Activated CD4-positive, alpha-beta memory T cell treated with anti-CD3 and anti-CD28 coated beads, Interleukin-2, amount 10 ng/mL, durations not matched to agents 7 days and 5 days (primary cell): ENCODE measurements around the gene ITGB2. TPM values are rescaled to one million over a fixed set of nuclear protein-coding genes. Genes with fewer than 3 reads are reported as not detected.

Experiments used
- CTCF ChIA-PET: fragments of 350-600 bp; sonication (Branson Sonifier 250); formaldehyde crosslinking; loops from one replicate; lab custom pipeline; 2021; ENCODE audit warnings: antibody characterized with exemption, inconsistent platforms; lab: Charles Lee
- POLR2A ChIA-PET: fragments of 350-600 bp; sonication (Branson Sonifier 250); formaldehyde crosslinking; loops from one replicate; lab custom pipeline; 2021; ENCODE audit warnings: antibody characterized with exemption; lab: Charles Lee
- DNase-seq: peaks from one replicate; pipeline ENCODE4 v3.0.0-alpha.2; 2020
- H3K27ac Mint-ChIP-seq: one replicate; pipeline ENCODE4 v1.8.0; 2021; ENCODE audit warnings: mild to moderate bottlenecking, mixed read lengths
- H3K27me3 Mint-ChIP-seq: one replicate; pipeline ENCODE4 v1.8.0; 2021; ENCODE audit warnings: mixed read lengths
- H3K36me3 Mint-ChIP-seq: one replicate; pipeline ENCODE4 v1.8.0; 2021; ENCODE audit warnings: low read depth, mixed read lengths
- H3K4me1 Mint-ChIP-seq: one replicate; pipeline ENCODE4 v1.8.0; 2021; ENCODE audit warnings: mixed read lengths
- H3K4me3 Mint-ChIP-seq: one replicate; pipeline ENCODE4 v1.8.0; 2021; ENCODE audit warnings: mild to moderate bottlenecking, mixed read lengths
- H3K9me3 Mint-ChIP-seq: one replicate; pipeline ENCODE4 v1.8.0; 2021; ENCODE audit warnings: mixed read lengths
- total RNA-seq, 2 experiments: library from RNA; stranded (reverse); gene quantifications; one replicate each; pipeline ENCODE4 v1.2.3, GENCODE V29; 2021

Gene ITGB2
- total RNA-seq, 2 experiments from 2014 or later = 631 to 642 TPM

GRCh38 chr21:44927587-44928461, 7.1 kb upstream of the ITGB2 start:
- peaks cover 77% of the 10 kb centered on the region for H3K4me1 Mint-ChIP-seq
- POLR2A ChIA-PET = interaction anchor here (0.8 to 9.1 kb wide), 18 partner anchors 10 to 160 kb away, joined by 3 to 203 read pairs (median 4); partner anchors contain the start of genes PTTG1IP, SLX9 and UBE2G2
- peak overlapping the region; percentile 94 for H3K4me3 Mint-ChIP-seq
- peaks cover 25% of the 10 kb centered on the region for H3K36me3 Mint-ChIP-seq
- H3K9me3 Mint-ChIP-seq = no peaks in the 10 kb centered on the region
- CTCF ChIA-PET = interaction anchor here (0.9 to 3.0 kb wide), 10 partner anchors 11 to 201 kb away, joined by 3 to 20 read pairs (median 6); partner anchors contain the start of genes SLX9 and UBE2G2
- H3K27me3 Mint-ChIP-seq = no peaks in the 10 kb centered on the region
- peak overlapping the region; percentile 98 for H3K27ac Mint-ChIP-seq
- DNase-seq = peak; percentile 89

- Mint-ChIP-seq H3K4me1 (peaks cover 82% of the 10 kb centered on the region), H3K36me3 (peaks cover 27% of the 10 kb centered on the region), H3K4me3 (peak overlapping the region; percentile 94), H3K27ac (peak overlapping the region; percentile 98), H3K27me3 (no peaks in the 10 kb centered on the region), H3K9me3 (no peaks in the 10 kb centered on the region)
- DNase-seq = no peak
- CTCF ChIA-PET = interaction anchor here (0.9 to 3.0 kb wide), 12 partner anchors 10 to 202 kb away, joined by 3 to 20 read pairs (median 6); partner anchors contain the start of genes SLX9 and UBE2G2
- POLR2A ChIA-PET = interaction anchor here (0.8 to 9.1 kb wide), 18 partner anchors 10 to 160 kb away, joined by 3 to 203 read pairs (median 4); partner anchors contain the start of genes PTTG1IP, SLX9 and UBE2G2
Measured at GRCh38 chr21:44927259-44927586, 6.5 kb upstream of the ITGB2 start.

- Mint-ChIP-seq H3K9me3 (no peaks in the 10 kb centered on the region), H3K4me1 (peaks cover 86% of the 10 kb centered on the region), H3K27me3 (no peaks in the 10 kb centered on the region), H3K36me3 (peaks cover 30% of the 10 kb centered on the region), H3K4me3 (peak overlapping the region; percentile 94), H3K27ac (peak overlapping the region; percentile 98)
- CTCF ChIA-PET = interaction anchor here (0.5 to 3.0 kb wide), 9 partner anchors 9 to 510 kb away, joined by 3 to 20 read pairs (median 6); partner anchors contain the start of gene UBE2G2
- peak; percentile 69 for DNase-seq
- POLR2A ChIA-PET = interaction anchor here (0.8 to 9.1 kb wide), 16 partner anchors 11 to 159 kb away, joined by 3 to 203 read pairs (median 4); partner anchors contain the start of genes PTTG1IP, SLX9 and UBE2G2
Measured at GRCh38 chr21:44926331-44927101, 5.8 kb upstream of the ITGB2 start.

- ChIA-PET CTCF (interaction anchor here (1.0 to 3.0 kb wide), 2 partner anchors 11 to 33 kb away, joined by 5 to 20 read pairs; no protein-coding TSS in a partner anchor), POLR2A (interaction anchor here (9.1 kb wide), 1 partner anchor 10 kb away, joined by 203 read pairs; no protein-coding TSS in a partner anchor)
- H3K4me3 Mint-ChIP-seq = peak overlapping the region; percentile 50
- H3K9me3 Mint-ChIP-seq = no peaks in the 10 kb centered on the region
- H3K27me3 Mint-ChIP-seq = no peaks in the 10 kb centered on the region
- DNase-seq = peak; percentile 52
- peaks cover 84% of the 10 kb centered on the region for H3K4me1 Mint-ChIP-seq
- peak overlapping the region; percentile 85 for H3K27ac Mint-ChIP-seq
- H3K36me3 Mint-ChIP-seq = peaks cover 39% of the 10 kb centered on the region
Measured at GRCh38 chr21:44925378-44925755, 4.7 kb upstream of the ITGB2 start.

- no peak for DNase-seq
- POLR2A ChIA-PET = interaction anchor here (9.1 kb wide), 1 partner anchor 9 kb away, joined by 203 read pairs; no protein-coding TSS in a partner anchor
- CTCF ChIA-PET = interaction anchor here (1.0 to 3.0 kb wide), 2 partner anchors 11 to 32 kb away, joined by 5 to 20 read pairs; no protein-coding TSS in a partner anchor
- H3K9me3 Mint-ChIP-seq = no peaks in the 10 kb centered on the region
- no peaks in the 10 kb centered on the region for H3K27me3 Mint-ChIP-seq
- peaks cover 78% of the 10 kb centered on the region for H3K4me1 Mint-ChIP-seq
- peaks cover 43% of the 10 kb centered on the region for H3K36me3 Mint-ChIP-seq
- H3K4me3 Mint-ChIP-seq = peak overlapping the region; percentile 50
- H3K27ac Mint-ChIP-seq = peak overlapping the region; percentile 85
Measured at GRCh38 chr21:44924606-44925377, 4.1 kb upstream of the ITGB2 start.

GRCh38 chr21:44923480-44924084, 2.9 kb upstream of the ITGB2 start:
- Mint-ChIP-seq H3K4me1 (peaks cover 70% of the 10 kb centered on the region), H3K9me3 (no peaks in the 10 kb centered on the region), H3K27ac (peak overlapping the region; percentile 85), H3K4me3 (peak overlapping the region; percentile 100), H3K36me3 (peaks cover 44% of the 10 kb centered on the region), H3K27me3 (no peaks in the 10 kb centered on the region)
- no peak for DNase-seq
- ChIA-PET CTCF (no interaction called here), POLR2A (no interaction called here)

- H3K4me1 Mint-ChIP-seq = peaks cover 71% of the 10 kb centered on the region
- CTCF ChIA-PET = no interaction called here
- POLR2A ChIA-PET = interaction anchor here (1.8 kb wide), 1 partner anchor 18 kb away, joined by 4 read pairs; the partner anchor contains the start of gene SLX9
Measured at GRCh38 chr21:44921928-44922327, 1.2 kb upstream of the ITGB2 start.

GRCh38 chr21:44919913-44920693, 596 bp downstream of the ITGB2 start:
- DNase-seq = peak; percentile 50
- Mint-ChIP-seq H3K4me1 (peaks cover 72% of the 10 kb centered on the region), H3K27ac (peak overlapping the region; percentile 88), H3K9me3 (no peaks in the 10 kb centered on the region), H3K36me3 (peaks cover 67% of the 10 kb centered on the region), H3K4me3 (peak overlapping the region; percentile 100), H3K27me3 (no peaks in the 10 kb centered on the region)
- POLR2A ChIA-PET = interaction anchor here (0.7 to 9.2 kb wide), 13 partner anchors 8 to 49 kb away, joined by 3 to 203 read pairs (median 4); partner anchors contain the start of gene SLX9
- CTCF ChIA-PET = interaction anchor here (0.8 to 1.8 kb wide), 7 partner anchors 11 to 120 kb away, joined by 3 to 12 read pairs (median 4); partner anchors contain the start of gene PTTG1IP

More at GRCh38 chr21:44921928-44922327, 1.2 kb upstream of the ITGB2 start:
- H3K9me3 Mint-ChIP-seq = no peaks in the 10 kb centered on the region
- peak overlapping the region; percentile 100 for H3K4me3 Mint-ChIP-seq
- H3K27me3 Mint-ChIP-seq = no peaks in the 10 kb centered on the region
- H3K36me3 Mint-ChIP-seq = peaks cover 55% of the 10 kb centered on the region
- peak overlapping the region; percentile 62 for H3K27ac Mint-ChIP-seq
- no peak for DNase-seq

- Mint-ChIP-seq H3K27ac (peak overlapping the region; percentile 88), H3K4me3 (peak overlapping the region; percentile 100), H3K36me3 (peaks cover 73% of the 10 kb centered on the region), H3K27me3 (no peaks in the 10 kb centered on the region), H3K9me3 (no peaks in the 10 kb centered on the region), H3K4me1 (peaks cover 71% of the 10 kb centered on the region)
- CTCF ChIA-PET = interaction anchor here (0.7 to 1.8 kb wide), 6 partner anchors 12 to 119 kb away, joined by 3 to 12 read pairs (median 3); partner anchors contain the start of gene PTTG1IP
- DNase-seq = no peak
- POLR2A ChIA-PET = interaction anchor here (0.8 to 9.2 kb wide), 8 partner anchors 10 to 46 kb away, joined by 3 to 203 read pairs (median 4); partner anchors contain the start of genes PTTG1IP and SLX9
Measured at GRCh38 chr21:44919111-44919912, 1.4 kb downstream of the ITGB2 start.

GRCh38 chr21:44918581-44919033, 2.1 kb downstream of the ITGB2 start:
- peak overlapping the region; percentile 100 for H3K4me3 Mint-ChIP-seq
- no peaks in the 10 kb centered on the region for H3K27me3 Mint-ChIP-seq
- no peaks in the 10 kb centered on the region for H3K9me3 Mint-ChIP-seq
- DNase-seq = no peak
- peak overlapping the region; percentile 85 for H3K27ac Mint-ChIP-seq
- peaks cover 71% of the 10 kb centered on the region for H3K36me3 Mint-ChIP-seq
- POLR2A ChIA-PET = interaction anchor here (1.0 to 9.2 kb wide), 4 partner anchors 10 to 35 kb away, joined by 3 to 203 read pairs (median 8); no protein-coding TSS in a partner anchor
- CTCF ChIA-PET = interaction anchor here (1.0 to 1.8 kb wide), 4 partner anchors 13 to 44 kb away, joined by 3 to 12 read pairs (median 4); no protein-coding TSS in a partner anchor
- H3K4me1 Mint-ChIP-seq = peaks cover 70% of the 10 kb centered on the region
